HL-60/S4 treated with retinoic acid at 250 ng/mL for 4 days and 3 days (cell line): ENCODE results near the gene PRKD2.

Experiments used
- in situ Hi-C: fragments of 300-500 bp; cut with MboI; formaldehyde crosslinking; loops from 2 replicates; pipeline ENCODE4 v1.7.0; 2022; ENCODE audit warnings: low sequenced_read_pairs

The PRKD2 gene

DNA sequence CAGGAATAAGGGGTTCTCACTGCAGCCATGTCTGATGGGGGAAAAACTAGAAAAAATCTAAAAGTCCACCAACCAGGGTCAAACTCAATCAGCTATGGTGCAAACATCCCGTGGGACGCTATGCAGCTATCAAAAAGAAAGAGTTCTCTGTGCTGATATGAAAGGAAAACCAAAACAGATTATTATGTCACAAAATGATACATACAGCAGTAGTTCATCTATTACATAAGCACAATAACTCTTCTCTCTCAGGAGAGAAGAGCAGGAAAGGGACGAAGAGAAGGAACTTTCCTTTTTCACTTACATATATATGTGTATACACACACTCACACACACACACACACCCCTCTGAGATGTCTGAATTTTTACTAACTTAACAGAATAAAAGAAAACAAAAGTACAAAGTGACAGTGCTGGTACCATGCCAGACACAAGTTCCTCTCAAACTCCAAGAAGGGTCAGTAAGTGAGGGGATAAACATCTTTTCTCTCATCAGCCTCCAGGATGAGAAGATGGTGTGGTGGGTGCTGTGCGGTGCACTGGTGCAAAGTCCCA is 26.1 kb upstream of the PRKD2 start:
- in situ Hi-C loops, result no loop called here

DNA sequence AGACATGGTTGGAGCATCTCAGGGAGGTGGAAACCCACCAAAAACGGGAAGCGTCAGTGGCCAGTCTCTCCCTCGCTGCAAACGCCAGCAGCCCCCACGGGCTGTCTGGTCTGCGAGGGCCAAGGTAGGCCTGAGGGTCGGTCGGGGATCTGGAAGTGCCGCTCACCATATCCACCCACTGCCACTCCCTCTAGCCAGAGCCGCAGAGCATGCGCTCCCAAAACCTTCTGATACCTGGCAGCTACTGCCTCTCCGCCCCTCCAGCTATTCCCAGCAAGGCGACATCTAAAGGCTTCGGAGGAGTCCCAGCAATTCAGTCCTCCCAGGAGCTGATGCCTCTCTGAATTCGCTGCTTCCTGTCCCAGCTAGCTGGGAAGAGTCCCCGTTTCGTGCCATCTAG is 24.5 kb upstream of the PRKD2 start:
- in situ Hi-C loops, result no loop called here

DNA sequence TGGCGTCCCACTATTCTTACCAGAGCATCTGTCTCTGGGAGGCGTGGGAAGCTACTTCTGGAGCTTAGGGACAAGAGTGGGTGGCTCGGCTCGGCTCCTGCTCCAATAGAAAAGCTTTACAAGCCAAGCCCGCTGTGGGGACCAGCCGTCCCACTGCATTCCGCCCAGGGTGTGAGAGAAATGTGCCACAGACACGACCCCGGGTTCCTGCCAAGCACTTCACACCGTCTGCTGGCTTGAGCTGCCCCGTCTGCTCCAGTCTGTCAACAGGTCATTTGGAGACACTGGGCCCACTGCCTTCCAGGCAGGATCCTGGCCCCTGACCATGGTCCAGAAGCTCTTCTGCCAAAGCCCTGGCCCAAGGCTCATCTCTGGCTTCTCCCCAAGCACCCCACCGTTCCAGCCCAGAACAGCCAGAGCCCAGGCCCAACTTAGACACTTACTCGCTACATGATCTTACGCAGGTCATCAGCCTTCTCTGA is 22.4 kb upstream of the PRKD2 start:
- in situ Hi-C loops, result no loop called here

DNA sequence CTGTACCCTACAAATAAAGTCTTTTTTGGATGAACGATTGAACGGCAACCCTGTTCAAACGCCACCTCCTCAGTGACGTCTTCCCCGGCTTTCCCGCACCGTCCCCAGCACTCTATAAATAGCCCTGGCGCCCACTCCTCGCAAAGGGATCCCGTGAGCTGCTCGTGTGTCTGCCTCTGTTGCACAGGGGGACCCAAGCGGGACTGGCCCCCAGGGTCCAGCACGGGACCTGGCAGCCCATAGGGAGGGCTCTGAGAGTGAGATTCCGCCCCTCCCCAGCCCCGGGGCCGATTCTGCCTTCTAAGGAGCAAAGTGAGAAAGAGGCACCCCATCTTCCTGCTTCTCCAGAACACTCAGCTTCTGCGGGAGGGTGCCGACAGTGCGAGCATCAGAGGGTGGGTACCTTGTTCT is 20.9 kb upstream of the PRKD2 start:
- in situ Hi-C loops, result no loop called here

DNA sequence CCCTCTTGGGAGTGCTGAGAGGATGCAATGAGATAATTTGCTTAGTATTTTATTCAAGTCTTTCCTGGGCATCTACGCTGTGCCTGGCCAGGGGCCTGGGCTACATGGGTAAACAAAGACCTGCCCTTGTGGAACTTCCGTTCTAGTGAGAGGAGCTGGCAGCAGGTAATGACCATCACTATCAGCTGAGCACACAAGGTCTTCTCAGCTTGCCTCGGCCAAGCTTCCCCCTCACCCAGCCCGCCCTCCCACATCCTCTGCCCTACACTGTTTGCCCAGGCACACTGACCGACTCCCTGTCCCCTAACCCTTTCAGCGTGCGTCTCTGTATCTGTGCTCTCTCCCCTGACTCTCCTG is 20.4 kb upstream of the PRKD2 start:
- in situ Hi-C loops, result no loop called here

DNA sequence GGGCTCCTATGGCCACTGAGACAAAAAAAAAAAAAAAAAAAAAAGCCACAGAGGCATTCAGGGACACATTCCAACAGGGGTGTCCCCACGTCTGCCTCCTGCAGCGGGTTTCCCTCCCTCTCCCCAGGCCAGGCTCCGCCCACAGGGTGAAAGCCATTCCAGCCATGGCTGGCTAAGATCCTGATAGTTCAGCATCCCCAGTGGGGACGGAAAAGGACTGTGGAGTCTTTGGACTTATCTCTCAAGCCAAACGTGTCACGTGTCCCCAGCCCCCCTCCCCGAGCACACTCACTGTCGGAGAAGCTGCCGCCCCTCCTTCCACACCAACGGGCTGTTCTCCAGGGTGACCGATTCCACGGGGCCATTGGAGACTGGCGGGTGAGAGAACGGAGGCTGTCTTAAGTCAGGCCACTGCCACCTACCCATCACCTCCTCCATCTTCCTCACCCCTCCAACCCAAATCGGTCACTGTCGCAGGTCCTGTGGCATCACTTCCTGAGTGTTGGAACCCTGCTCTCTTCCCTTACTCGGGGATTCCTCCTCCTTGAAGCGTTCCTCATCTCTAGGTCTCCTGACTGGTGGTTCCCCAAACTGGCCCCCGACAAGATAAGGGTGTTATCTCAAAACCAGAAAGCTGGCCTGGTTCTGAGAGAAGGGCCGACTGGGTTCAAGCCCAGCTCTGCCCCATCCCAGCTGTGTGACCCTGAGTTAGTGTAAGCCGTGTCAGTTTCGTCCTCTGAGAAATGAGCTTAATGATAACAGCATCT is 19.8 kb upstream of the PRKD2 start:
- in situ Hi-C loops, result no loop called here

DNA sequence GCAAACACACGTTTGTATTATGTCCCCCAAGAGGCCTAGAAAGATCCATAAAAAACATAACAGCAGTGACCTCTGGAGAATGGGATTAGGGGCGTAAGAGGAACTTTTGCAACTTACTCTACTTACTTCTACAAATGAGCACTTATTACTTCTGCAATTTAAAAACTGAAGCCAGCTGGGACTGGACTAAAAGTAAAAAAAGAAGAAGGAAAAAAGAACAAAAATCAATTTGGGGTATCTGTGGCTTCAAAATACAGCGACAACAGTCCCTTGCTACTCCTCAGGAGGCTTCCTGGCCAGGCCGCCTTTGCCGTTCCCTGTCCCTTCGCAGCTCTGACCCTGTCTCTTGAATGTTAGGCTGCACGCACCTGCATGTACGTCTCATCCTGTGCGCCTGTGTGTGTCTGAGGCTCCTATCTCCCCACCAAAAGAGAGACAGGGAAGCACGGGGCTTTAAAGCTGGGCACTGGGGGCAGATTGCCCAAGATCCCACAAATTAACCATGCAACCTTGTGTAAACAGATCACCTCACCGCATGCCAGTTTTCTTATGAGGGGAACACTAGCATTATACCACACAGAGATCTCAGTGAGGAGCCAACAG is 16.9 kb upstream of the PRKD2 start:
- in situ Hi-C loops, result no loop called here

DNA sequence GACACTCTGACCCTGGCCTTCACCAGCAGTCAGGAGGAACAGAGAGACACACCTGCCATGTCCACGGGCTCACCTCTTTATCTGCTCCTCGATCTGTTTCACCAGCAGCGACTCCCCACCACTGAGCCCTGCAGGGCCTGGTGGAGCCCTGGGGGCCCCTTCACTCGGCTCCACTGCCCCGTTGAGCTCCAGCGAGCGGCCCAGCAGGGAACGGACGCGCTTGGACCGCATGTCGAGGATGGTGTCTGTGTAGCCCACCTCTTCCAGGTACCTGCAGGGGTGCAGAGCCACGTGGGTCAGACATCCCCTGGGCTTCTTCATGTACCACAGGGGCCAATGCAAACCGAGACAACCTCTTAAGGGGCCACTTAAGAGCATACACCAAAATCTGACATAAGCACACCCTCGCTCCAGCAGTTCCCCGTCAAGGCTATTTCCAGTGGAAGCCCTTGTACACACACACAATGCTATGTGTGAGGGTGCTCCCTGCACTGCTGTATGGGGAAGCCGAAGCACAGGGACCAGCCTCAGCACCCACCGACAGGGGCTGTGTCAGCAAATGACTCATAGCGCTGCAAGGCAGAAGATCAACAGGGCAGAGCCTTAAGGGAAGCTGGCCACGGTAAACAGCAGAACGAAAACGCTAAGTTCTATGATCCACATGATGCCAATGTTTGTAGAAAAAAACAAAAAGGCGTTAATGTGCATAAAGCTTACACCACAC is 16.2 kb upstream of the PRKD2 start:
- in situ Hi-C loops, result no loop called here

DNA sequence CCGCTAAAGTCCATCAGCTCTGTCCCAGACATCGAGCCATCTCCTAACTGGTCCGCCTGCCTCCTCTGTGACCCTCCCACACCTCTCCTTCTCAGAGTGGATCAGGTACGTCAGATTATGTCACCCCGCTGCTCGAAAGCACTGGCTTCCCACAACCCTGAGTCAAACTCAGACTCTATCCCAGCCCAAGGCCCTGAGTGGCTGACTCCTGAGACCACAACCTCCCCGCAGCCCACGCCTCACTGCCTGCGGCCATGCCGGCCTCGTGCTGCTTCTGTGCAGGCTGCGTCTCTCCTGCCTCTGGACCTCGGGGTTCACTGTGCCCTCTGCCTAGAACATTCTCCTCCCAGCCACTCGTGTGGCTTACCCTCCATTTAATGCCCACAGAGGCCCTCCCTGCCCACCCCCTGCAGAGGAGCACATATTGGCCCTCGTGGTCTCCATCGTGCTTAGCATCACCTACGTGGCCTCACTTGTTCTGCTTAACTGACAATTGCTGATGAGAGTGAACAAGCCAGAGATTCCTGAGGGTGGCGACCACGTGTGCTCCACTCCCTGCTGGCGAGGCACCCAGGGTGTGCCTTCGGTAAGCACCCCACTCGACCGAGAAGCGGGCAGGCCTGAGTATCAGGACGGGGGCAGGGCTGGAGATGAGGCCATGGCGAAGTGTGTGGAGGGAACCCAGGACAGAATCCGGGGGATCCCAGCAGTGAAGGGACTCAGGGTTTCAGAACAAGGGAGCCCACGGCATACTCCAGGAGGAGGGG is 15.4 kb upstream of the PRKD2 start:
- in situ Hi-C loops, result no loop called here

DNA sequence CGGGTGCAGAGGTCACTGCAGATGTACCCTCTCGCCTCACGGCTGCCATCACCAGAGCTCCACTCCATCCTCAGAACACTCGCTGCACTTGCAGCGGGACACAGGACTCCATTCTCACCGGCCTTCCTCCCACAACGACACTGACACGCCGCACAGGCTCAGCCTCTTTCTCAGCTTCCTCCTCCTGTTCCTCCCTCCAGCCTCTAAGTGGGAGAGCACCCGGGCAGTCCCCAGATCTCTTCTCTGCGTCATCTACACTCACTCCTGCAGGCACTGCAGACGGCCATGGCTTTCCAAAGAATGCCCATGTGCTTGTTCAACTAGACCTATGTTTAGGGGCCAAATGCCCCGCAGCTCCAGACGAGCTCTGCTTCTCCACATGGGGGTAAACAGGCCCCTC is 14.7 kb upstream of the PRKD2 start:
- in situ Hi-C loops, result no loop called here

DNA sequence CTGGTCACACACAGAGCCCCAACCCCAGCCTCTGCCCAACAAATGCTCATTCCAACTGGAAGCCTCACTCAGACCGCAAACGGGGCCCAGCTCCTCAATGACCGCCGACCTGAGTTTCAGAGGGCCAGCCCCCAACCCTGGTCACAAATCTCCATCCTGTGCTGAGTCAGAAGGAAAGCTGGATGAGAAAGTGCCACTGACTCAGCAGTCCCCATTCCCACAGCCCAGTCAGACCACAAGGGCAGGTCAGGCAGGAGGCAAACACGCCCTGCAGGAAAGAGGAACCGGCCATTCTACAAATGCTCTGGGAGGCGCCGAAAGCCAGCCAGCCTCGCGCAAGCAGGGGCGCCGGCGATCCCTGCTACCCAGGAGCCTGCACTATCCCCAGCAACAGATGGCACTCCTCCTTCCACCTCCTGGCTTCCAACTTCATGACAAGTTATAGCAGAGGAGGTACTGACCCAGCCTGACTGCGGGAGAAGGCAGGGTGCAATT is 14.1 kb upstream of the PRKD2 start:
- in situ Hi-C loops, result no loop called here

DNA sequence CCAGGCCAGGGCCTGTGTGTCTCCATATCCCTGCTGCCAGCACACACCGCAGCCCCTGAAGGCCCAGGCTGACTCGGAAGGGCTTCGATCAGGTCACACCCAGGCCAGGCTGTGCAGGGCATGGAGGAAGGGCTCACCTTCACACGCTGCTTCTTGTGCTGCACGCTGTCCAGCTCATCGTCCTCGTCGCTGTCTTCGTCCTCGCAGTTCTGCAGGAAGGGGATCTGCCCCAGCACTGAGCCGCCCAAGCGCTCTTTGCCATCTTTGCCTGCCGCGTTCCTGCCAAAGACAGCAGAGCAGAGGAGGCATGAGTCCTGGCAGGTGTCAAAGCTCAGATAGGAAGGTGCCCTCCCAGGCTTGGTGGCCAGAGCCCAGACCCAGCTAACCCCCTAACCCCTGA is 13.7 kb upstream of the PRKD2 start:
- in situ Hi-C loops, result no loop called here

DNA sequence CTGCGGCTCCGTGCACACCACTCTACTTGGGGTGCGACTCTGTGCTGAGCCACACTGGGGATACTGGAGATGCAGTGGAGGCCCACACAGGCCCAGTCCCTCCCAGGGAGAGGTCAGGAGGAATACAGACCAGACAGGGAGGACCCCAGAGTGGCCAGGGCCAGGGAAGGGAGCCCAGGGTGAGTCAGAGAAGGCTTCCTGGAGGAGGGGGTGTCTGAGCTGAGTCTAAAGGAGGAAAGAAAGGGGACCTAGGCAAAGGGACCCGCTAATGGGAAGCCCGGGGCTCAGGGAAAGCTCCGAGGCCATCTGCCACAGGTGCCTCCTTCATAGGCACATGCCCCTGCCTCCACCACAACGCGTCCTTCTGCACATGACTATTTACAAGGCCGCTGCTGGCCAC is 13.3 kb upstream of the PRKD2 start:
- in situ Hi-C loops, result no loop called here

DNA sequence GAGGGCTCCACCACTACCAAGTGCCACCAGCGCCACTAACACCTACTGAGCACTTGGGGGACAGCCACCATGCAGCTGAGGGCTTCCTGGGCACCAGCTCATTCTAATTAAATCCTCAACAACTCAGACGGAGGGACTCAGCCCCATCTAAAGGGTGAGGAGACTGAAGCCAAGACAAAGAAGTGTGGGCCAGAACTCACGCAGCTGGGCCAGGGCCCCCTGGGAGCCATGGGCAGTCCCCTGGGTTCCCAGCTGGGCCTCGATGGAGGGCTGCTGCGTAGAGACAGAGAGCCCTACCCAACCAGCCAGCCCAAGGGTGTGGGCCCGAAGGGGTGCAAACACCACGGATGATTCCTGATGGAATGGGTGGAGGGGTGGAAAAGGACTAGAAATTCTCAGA is 12.8 kb upstream of the PRKD2 start:
- in situ Hi-C loops, result no loop called here

DNA sequence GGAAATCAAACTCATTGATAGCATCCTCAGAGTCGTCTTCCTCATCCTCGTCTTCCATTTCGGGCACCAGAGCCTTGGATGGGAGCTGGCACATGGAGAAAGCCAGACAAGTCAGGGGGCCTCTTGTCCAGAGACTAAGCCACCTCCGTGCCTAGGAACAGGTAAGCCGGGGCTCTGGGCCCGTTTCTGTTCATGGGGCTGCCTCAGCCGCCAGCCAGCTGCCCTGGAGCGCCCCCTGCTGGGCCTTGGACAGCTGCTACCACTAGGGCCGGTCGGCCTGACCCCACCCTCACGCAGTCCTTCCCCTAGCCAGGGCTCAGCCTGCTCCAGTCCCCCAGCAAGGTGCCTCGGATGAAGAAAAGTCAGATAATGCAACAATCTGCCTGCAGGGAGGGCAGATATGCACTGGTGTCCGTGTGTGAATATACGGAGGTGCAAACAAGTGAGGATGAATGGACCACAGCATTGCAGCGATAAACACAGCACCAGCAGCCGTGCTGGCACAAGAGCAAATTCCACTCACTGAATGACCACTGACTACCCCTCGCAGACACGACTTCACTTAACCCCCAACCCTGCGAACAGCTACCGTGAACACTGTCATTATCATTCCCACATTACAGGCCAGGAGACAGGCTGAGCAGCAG is 11.9 kb upstream of the PRKD2 start:
- in situ Hi-C loops, result no loop called here

DNA sequence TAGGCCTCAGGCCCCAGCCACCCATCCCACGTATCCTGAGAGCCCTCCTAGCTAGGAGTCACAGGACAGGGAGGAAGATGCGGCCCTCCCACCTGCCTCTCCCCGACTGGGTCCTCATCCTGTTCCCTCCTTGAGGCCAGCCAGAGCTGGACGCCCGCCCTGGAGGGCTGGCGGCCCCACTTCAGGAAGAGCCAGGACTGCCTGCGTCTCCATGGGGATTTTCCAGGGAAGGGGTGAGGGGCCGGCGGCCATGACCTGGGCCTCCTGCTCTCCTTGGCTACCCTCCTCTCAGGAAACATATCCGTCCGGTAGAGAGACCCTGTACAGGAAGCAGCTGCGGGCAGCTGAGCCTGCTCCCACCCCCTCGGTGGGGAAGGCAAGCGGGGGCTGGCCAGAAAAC is 11.3 kb upstream of the PRKD2 start:
- in situ Hi-C loops, result no loop called here

DNA sequence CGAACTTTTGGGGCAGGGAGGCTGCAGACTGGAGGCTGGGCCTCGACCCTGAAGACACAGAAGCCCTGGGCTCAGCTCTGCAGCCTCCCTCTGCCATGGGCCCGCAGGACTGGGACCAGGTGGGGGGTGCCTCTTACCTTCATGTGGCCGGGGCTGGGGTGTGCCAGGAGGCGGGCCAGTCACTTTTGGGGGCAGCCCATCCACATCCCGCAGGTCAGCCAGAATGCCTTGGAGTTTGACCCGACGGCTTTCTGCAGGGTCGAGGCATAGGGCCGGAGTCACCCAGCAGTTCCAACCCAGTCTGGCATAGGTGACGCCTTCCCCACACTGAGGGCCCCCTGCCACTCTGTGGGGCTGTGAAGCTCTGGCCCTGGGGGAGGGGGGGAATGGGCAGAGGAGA is 10.8 kb upstream of the PRKD2 start:
- in situ Hi-C loops, result no loop called here

DNA sequence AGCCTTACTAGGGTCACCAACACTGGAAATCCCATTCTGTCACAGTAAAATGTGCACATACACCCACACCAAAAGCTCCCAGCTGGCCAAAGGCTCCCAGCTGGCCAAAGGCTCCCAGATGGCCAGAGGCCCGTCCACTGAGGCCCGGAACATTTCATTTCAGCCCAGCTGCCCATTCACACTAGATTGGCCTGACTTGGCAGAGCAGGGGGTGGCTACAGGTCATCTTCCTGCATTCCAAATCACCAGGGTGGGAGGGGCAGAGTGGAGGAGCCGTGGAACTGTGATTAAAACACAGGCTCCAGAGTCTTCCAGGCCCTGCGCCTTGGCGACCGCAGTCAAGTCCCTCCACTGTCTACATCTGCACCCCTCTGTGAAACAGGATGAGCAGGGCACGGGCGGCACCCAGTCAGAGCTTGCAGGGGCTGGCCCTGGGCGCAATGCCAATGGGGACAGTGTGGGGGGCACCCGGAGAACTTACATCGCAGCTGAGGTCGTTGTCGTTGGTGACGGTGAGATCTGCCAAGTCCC is 10.1 kb upstream of the PRKD2 start:
- in situ Hi-C loops, result no loop called here

DNA sequence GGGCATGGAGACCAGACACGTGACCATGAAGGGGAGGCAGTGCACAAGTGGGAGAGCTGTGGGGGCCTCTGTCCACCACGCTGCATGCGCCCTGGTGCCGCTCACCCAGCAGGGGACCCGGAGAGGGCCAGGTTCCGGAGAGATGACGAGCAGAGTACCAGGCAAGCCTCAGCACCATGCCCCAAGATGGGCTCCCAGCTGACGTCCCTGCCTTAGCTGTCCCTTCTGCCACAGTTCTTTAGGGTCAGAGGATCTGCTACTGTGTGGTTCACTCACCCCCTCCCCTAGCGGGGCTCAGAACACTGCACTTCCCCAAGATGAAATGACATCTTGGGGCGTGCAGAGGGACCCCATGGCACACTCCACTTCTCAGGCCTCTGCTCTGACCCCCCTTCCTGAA is 9.6 kb upstream of the PRKD2 start:
- in situ Hi-C loops, result no loop called here

DNA sequence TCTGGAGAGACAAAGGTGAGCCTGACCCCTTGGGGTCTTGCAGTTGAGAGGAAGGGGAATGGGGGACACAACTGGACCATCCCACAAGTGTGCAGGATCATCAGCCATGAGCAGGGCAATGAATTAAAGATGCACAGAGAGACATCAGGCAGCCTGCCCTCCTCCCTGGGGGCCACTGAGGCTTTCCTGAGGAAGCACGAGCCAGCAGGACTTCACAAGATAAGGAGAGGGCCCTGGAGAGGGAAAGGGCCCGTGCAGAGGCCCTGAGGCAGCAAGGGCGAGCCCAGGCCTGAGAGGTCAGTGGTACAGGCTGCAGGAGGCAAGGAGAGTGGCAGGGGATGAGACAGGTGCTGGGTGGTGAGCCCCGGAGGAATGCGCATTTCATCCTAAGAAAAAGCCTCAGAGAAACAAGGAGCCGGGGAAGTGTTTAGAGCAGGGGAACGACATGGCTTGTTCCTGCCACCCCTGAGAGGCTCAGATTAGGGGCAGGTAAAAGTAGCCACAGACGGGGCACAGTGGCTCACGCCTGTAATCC is 9.0 kb upstream of the PRKD2 start:
- in situ Hi-C loops, result no loop called here
